Subcutaneous preadipocyte (primary cell): Measurements from ENCODE around the gene CRKL. TPM values are rescaled to one million over a fixed set of nuclear protein-coding genes. Genes with fewer than 3 reads are reported as not detected.

Source experiments
- total RNA-seq: library from RNA; depleted of rRNA; stranded (reverse); fragments of >200 nt; gene quantifications from 2 replicates; pipeline ENCODE4 v1.2.3, GENCODE V29; 2012

CRKL gene
- 30.9 and 40.9 TPM in 2 replicates for total RNA-seq

GRCh38 chr22:20916916-20917810 is at the start of gene CRKL:
TSS of gene CRKL (plus strand) at chr22:20917407. CDS start at chr22:20917935, 528 bp downstream.

GRCh38 chr22:20966883-20967696 is 49.9 kb downstream of the CRKL start, which contains the start of gene AIFM3:
TSS of gene AIFM3 (plus strand) at chr22:20967255. CDS start at chr22:20967945, 690 bp downstream.

GRCh38 chr22:20981787-20982562 is 64.8 kb downstream of the CRKL start, which contains the start of gene LZTR1:
TSS of gene LZTR1 (plus strand) at chr22:20982297. CDS start at chr22:20982372, 75 bp downstream.

GRCh38 chr22:21001601-21002325 is 84.6 kb downstream of the CRKL start, which contains the start of gene THAP7:
TSS of gene THAP7 (minus strand) at chr22:21002118. CDS start at chr22:21001911, 207 bp downstream.

Other genes with a start within 250 kb of the CRKL start
- gene SERPIND1, start 143.3 kb upstream of the CRKL start, total RNA-seq, result under 0.01 TPM in 2 replicates
- 46.3 and 62.6 TPM in 2 replicates for gene PI4KA, start 58.6 kb upstream of the CRKL start, total RNA-seq
- gene SNAP29, start 58.4 kb upstream of the CRKL start, total RNA-seq, result 8.8 and 9.8 TPM in 2 replicates
- gene AIFM3, start 49.8 kb downstream of the CRKL start, total RNA-seq, result 0.20 and 0.73 TPM in 2 replicates
- gene LZTR1, start 64.9 kb downstream of the CRKL start, total RNA-seq, result 47.9 and 48.1 TPM in 2 replicates
- 19.1 and 20.7 TPM in 2 replicates for gene THAP7, start 84.7 kb downstream of the CRKL start, total RNA-seq
- under 0.01 and 0.20 TPM in 2 replicates for gene P2RX6, start 97.8 kb downstream of the CRKL start, total RNA-seq
- not detected in 2 replicates for gene SLC7A4, start 115.2 kb downstream of the CRKL start, total RNA-seq
- gene LRRC74B, start 128.5 kb downstream of the CRKL start, total RNA-seq, result not detected in 2 replicates